NOMO-1 (cell line): ENCODE results near the gene CHD6.
A peak's percentile ranks its signal among the peaks of the same experiment; 100 is the strongest.

ENCODE experiments used
- DNase-seq, 2 experiments: peaks; one replicate each; lab custom pipeline; 2025; ENCODE audit not compliant: unreplicated experiment in 2 of 2; lab: John Stamatoyannopoulos, UW

CHD6 gene

DNA sequence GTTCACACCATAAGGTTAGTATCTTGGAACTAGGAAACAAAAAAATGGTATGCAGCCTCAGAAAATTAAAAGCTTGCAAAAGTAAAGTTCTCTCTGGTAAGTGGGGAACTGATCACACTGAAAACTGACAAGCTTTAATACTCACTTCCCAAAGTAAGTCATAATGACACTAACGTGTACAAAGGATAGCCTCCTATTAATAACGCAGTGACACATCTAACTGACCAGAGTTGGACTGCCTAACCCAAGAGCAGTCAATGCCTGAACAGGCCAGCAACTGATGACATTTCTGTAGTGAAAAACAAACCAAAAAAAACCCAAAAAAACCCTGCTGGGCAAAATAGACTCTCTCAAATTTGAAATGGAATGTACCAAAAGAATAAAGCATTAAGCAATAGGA, 30.7 kb downstream of the CHD6 start:
- no peak for DNase-seq

DNA sequence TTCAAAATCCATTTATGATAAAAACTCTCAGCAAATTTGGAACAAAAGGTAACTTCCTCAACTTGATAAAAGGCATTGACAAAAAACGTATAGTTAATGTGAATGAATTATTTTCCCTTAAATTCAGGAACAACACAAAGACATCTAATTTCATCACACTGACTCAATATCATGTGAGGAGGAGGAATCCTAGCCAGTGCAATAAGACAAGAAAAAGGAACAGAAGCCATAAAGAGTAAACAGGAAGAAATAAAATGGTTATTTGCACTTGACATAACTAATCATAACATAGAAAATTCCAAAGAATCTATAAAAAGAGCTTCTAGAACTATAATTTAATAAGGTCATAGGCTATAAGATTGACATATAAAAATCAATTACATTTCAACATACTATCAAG, 31.4 kb downstream of the CHD6 start:
- DNase-seq, result no peak

DNA sequence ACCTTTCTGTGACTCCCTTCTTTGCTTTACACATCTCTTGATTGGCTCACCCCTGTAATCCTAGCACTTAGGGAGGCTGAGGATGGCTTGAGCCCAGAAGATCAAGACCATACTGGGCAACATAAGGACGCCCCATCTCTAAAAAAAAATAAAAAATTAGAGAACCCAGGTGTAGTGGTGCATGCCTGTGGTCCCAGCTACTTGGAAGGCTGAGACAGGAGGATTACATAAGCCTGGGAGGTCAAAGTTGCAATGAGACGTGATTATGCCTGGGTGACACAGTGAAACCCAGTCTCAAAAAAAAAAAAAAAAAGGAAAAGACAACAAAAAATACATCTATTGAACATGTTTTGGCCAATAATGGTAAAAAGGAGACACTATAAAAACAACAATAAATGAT, 37.8 kb downstream of the CHD6 start:
- no peak for DNase-seq

DNA sequence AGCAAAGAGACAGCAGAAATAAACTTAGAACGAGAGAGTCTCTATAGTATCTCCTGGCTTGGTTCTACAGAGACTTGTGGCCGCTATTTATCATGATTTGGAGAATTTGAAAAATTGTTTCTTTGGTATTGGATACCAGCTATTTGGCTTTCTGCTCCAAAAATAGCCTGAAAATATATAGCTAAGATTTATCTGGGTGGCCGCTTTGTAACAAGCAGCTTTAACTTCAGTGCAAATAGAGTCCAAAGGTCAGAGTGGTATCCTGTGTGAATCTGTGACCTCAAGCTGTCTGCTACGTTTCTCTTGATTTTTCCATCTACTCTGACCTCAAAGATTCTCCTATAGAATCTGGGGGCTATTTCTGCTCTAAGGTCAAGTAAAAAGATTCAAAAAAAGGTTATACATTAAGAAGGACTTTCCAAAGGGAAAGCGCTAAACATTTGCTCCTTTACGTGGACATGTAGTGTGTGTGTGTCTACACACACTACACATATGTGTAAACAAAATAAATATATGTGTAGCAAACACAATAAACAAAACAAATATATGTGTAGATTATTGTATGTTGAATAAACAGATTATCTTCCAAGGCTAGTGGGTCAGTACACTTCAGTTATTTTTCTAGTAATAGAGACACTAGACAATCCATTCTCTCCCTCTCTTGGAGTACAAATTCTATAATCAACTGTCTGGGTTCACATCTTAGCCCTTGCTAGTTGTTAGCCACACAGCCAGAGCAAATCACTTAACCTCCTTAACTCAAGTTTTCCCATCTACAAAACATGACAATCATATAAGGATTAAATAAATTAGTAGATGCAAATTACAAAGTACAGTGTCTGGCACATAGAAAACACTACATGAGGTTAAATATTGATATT, 40.8 kb downstream of the CHD6 start:
- peak in 1 of 2 experiments; percentile 4 for DNase-seq

DNA sequence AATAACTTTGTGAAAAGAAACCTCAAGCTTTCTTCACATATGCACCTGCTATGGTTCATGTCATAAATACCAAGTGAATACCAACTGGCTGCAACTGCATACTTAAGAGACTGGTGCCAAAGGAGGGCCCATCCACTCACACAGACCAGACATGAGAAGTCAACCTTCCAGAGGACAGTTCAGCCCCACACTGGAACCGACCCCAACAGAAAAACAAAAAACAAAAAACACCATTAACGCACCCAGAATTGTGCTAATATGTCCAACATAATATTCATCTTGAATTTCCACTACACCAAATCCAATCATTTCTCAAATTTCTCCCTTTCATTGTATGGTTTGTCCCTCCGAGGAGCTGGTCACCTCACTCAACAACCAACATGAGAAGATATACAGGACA, 42.8 kb downstream of the CHD6 start:
- DNase-seq, result no peak

DNA sequence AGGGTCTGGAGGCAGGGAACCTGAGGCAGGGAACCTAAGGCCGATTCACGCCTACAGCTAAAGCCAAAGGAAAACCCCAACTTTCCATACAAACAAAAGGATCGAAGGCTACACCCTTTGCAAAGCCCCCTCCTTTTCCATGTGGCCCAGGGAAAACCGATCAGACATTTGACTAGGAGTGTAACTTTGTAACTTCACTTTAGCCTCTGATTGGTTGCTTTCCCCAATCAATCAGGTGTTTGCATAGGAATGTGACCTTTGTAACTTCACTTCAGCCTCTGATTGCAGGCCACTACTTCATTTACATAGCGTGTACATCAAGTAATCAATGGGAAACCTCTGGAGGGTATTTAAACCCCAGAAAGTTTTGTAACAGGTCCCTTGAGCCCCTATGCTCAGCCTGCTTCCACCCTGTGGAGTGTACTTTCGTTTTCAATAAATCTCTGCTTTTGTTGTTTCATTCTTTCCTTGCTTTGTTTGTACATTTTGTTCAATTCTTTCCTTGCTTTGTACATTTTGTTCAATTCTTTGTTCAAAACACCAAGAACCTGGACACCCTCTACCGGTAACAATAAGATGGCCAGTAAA, 43.3 kb downstream of the CHD6 start:
- no peak for DNase-seq

DNA sequence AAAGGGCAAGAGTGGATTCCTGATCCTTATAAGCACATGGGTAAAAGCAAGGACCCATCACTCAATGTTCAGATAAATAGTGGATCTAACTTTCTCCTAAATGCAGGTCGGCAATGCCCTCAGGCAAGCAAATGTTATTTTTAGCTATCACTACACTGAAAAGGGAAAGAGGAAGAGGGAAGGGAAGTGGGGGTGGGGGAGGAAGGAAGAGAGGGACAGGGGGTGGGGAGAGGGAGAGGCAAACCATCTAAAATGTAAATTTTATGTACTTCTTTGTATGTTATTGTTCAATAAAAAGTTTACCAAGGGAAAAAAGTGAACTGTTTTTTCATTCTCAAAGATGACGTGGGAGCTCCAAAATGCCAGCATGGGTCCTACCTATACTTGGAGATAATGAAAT, 44.2 kb downstream of the CHD6 start:
- peak; percentile 5 to 10 for DNase-seq

DNA sequence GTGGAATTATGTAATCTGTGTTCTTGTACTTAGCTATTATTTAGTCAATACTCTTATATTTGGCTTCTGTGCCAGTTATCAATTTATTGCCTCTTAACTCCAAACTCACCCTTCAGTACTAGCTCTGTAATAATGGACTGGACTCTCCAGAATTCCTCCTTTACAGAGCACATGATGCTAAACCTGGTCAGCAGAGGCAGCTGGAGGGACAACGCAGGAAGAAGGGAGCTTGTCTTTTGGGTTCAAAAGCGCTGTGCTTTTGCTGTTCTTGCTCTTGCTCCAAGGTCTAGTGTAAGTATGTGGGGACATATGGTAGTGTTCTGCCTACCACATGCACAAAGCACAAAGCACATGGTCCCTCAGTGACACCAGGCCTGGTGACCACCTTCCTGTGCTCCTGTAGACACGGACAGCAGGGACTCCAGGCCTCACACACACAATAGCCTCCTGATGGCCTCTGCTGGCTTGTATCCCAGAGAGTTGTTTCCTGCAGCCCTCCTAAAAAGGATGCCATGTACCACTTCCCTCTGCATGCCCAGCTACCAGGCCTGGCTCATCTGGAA, 46.1 kb downstream of the CHD6 start:
- DNase-seq, result no peak

DNA sequence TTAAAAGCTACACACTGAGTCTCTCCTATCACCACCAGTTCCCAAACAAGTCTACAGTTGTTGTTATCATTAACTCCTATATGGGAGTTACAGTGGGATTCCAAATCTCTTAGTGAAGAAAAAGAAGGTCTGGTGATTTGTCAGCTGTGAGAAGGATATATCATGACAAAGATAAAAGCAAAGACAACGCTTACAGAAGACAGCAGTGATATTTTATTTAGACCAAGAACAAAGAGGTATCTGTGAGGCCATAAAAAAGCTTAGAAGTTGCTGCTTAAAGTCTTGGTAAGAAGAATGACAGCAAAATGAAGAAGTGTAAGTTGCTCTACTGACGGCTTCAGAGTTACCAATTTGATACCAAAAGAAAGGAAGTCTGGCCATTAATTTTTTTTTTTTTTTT, 47.2 kb downstream of the CHD6 start:
- DNase-seq, result peak in 1 of 2 experiments; percentile 13

DNA sequence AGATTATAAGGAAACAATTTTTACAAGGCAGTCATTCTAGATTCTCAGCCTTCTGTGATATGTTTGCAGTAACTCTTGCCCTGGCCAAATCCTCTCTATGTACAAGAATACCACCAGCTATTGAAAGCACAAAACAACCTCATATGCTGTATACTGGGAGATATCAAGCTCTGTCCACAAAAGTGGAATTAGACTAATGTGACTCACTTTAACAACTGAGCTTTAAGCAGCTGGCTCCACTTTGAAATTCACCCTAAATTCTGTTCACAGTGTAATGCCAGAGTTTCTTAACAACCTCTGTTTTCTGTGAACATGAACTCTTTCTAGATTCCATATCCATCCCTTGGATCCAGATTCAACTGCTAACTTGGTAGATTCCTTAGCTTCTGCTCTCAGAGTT, 47.6 kb downstream of the CHD6 start:
- DNase-seq, result no peak

DNA sequence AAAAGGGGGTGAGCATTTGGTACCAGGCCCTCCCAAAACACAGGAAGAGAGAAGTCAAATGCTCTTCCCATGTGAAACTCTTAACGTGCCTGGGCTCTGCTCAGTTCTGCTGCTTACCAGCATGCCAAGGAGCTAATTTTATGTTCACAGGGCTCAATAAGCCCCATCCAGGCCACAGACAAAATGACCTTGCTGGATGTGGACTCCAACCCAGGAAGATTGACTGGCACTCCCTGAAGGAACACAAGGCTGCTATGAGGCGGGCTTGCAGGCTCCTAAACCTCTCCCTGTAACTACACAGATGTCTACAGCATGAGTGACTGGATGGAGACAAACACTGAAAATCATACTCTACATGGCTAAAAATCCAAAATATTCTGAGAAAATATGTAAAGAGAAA, 50.6 kb downstream of the CHD6 start:
- DNase-seq, result no peak

DNA sequence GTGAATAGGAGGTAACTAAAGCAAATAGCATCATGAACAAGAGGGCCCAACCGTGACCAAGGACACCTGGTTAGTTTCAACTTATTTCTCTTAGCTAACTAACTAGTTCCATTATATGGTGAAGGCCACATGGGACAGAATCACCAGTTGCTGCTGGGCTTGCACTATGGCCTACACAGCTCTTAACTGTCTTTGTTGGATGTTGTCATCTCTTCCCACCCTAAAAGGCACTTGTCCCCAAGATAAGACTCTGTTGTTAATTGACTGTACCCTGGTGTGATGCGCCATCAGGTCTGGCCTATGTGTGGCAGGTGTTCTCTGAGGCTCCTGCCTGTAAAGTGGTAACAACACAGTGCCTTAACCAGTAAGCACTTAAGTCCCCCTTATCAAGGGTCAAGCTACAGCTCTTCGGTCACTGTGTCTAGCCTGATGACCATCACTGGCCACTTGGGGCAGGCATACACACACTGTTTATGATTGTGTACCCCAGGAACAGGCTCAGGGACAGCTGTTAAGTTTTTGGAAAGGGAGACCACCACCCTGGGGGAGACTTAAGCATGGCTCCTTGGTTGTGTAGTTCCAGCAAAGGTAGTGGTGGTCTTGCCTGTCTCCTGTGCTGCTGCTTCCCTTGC, 51.2 kb downstream of the CHD6 start:
- DNase-seq, result no peak

DNA sequence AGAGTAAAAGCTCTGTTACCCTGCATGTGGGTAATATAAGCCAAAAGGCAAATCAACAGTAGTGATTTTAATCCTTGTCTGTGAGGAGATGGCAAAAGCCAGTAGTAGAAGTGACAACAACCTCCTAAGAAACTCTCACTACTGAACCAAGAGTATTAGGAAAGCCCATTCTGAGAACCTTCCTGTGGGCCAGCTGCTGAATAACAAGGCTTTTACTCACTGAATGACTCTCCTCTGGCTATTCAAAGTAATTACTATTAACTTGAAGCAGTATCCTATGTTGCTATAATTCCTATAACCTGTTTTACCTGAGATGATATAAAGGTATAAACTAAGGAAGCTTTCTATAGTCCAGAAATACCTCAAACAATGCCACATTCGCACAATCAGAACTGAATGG, 55.1 kb downstream of the CHD6 start:
- no peak for DNase-seq

DNA sequence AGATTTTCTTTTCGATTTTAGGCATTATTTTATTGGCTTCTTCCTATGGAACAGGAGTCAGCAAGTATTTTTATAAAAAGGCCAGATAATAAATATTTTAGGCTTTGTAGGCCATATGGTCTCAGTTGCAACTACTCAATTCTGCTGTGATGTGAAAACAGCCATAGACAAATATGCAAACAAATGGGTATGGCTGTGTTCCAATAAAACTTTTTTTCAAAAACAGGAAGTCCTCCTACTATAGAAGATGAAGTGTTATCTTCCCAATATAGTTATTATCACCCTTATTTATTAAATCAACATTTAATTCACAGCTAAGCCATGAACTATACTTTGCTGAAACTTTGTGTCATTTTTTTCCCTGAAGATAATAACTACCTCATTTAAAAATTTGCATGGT, 57.2 kb downstream of the CHD6 start:
- DNase-seq, result no peak

DNA sequence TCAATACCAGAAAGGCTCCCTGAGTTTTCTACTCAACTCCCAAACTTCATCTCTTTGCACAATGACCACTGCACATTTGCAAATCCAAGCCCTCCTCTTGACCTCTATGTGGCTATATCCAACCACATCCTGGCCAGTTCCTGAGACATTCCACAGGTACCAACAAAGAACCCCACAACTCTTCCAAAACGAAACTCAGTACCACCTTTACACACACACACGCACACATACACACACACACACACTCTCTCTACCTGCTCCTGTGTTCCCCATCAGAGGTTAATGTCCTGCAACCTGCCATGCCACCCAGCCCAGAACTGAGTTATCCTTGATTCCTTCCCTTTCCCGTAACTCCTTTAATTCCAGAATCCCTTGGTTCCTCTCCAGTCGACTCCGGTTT, 58.5 kb downstream of the CHD6 start:
- no peak for DNase-seq

DNA sequence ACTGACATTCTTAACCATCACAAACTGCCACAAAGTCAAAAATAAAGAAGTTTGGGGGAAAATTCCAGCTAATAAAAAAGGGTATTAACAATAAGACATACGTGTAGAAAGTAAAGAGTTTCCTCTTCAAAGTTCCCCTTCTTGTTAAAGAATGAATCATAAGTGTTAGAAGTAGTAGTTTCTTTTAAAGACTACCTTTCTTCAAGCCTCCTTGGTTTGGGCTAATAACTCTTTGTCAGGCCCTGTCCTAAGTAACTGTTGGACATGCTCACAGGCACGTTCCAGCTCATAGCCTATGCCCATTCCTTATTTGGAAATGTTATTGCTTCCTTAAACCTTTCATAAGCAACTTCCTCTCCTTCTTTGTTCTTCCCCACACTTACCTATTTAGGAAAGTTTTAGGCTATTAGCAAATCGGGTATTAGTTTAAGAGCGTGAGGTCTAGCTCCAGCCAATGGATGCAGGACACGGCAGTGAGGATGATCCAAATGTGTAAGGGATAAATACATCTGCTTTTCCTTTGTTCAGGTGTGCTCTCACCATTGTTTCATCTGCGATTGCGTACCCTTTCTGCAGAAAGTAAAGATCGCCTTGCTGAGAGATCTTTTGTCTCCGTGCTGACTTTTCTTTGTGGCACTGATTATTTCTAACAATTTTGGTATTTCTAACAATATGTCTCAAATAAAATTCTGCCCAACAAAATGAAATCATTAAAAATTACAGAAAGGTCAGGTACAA, 64.9 kb downstream of the CHD6 start:
- peak in 1 of 2 experiments; percentile 5 for DNase-seq

DNA sequence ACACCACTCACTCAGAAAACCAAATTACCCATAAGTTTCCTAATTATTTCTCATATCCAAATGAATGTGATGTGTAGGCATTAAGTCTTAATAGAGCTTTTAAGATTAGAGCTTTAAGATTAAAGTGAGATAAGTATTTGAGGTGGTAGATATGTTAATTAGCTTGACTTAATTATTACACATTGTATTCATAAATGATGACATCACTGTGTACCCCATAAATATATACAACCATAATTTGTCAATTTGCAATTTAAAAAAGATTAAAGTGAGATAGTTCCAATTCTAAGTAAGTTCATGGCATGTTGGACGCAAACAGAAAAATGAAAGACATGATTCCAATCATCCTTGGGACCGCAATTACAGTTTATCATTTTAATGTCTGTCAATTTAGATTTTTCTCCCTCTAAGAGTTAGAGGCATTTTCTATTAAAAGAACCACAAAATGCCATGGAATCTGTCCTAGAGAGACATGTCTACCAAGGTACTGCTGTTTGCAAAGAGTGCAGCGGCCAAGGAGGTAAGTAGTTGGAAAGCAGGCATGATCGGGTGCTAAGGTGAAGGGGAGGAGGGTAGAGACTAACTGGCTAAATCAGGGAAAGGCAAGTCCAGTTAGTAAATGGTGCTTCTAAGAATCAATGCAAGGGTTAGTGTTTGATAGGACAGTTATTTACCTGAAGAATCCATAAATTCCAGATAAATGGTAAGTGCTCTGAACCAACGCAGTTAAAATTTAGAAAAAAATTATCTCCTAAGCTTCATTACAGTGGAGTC, 65.7 kb downstream of the CHD6 start:
- no peak for DNase-seq

DNA sequence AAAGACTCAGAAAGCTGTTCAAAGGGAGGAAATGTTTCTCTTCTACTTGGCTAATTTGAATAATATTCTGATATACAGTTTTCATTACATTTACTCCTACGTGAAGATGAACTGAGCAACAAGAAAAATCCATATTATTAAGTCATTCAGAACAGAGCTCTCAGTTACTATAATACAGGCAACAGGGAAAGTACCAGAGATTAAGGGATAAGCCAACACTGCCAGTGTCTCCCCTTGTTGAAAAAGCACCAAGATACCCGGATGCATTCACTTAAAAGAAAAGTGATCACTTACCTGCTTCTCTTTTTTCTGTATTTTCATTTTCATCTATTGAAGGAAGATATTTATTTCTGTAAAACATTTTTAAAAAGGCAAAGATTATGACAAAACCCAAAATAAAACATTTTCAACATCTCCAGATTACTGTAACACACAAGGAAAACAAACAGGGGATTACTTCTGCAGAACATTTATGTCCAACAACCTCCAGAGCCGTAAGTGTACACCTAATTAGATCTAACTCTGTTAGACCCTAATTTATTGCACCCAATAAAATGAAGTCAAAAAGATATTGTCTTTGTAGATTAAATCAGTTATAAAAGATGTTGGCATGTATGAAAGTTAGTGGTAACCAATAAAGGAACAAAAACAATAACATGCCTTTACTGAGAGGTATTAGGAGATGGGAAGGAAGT, 67.0 kb downstream of the CHD6 start:
- DNase-seq, result no peak

DNA sequence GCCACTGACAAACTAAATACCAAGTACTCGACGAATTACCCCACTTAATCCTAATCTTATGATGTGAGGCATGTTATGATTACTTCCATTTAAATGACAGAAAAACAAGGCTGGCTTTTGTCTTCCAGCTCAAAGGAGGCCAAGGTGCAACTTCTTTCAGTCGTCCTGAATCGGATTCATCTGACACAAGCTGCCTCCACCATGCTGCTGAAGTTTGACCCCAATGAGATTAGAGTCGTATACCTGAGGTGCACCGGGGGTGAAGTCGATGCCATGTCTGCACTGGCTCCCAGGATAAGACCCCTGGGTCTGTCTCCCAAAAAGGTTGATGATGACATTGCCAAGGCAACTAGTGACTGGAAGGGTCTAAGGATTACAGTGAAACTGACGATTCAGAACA, 71.0 kb downstream of the CHD6 start:
- no peak for DNase-seq

DNA sequence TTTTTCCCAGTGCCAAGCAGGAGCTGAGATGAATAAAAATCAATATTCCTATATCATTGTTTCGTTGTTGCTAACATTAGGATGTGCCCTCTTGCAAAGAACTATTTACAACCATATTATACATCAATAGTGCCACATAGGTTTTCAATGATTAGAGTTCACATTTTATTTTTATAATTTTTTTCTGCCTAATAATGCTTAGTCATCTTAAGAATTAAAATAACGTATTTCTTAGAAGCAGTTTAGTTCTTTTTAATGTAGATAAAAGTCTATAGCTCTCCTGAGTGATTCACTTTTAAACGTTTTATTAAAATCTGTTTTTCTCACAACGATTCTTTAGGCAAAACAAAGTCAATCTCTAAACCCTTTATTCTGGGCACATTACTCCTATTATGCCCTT, 71.6 kb downstream of the CHD6 start:
- no peak for DNase-seq
